Trophoblast cell (in vitro differentiated cells and primary cell): Measurements from ENCODE around the gene MEIS3.

Source experiments
- DNase-seq, 2 donors: peaks; one replicate each; pipeline ENCODE4 v3.0.0-alpha.2; 2016
- H2AFZ ChIP-seq: 2 replicates; pipeline ENCODE4 v1.6.1; 2013; ENCODE audit warnings: low read length, moderate library complexity, mild to moderate bottlenecking; ENCODE audit not compliant: insufficient read depth, poor library complexity
- H2AK5ac ChIP-seq: 2 replicates; pipeline ENCODE4 v1.6.1; 2013; ENCODE audit warnings: mild to moderate bottlenecking, low read length
- H2BK120ac ChIP-seq: 2 replicates; pipeline ENCODE4 v1.6.1; 2013; ENCODE audit warnings: low read length, mild to moderate bottlenecking, moderate library complexity; ENCODE audit not compliant: insufficient read depth, poor library complexity
- H2BK12ac ChIP-seq: 2 replicates; pipeline ENCODE4 v1.6.1; 2013; ENCODE audit warnings: mild to moderate bottlenecking, low read length, moderate library complexity
- H2BK5ac ChIP-seq: 2 replicates; pipeline ENCODE4 v1.6.1; 2013; ENCODE audit warnings: low read length, low read depth, moderate library complexity, mild to moderate bottlenecking; ENCODE audit not compliant: poor library complexity
- H3K14ac ChIP-seq: 2 replicates; pipeline ENCODE4 v1.6.1; 2013; ENCODE audit warnings: mild to moderate bottlenecking, low read length
- H3K18ac ChIP-seq: 2 replicates; pipeline ENCODE4 v1.6.1; 2013; ENCODE audit warnings: mild to moderate bottlenecking, low read length
- H3K23ac ChIP-seq: 2 replicates; pipeline ENCODE4 v1.6.1; 2013; ENCODE audit warnings: low read length
- H3K27ac ChIP-seq: 2 replicates; pipeline ENCODE4 v1.5.1; 2013; ENCODE audit warnings: low read depth, mild to moderate bottlenecking, inconsistent platforms, low read length, moderate library complexity
- H3K27me3 ChIP-seq: 2 replicates; pipeline ENCODE4 v1.6.1; 2013; ENCODE audit warnings: inconsistent platforms, mild to moderate bottlenecking, low read length, moderate library complexity; ENCODE audit not compliant: insufficient read depth
- H3K36me3 ChIP-seq, 2 experiments: 1 replicate in 1 of 2; 2 replicates in 1 of 2; pipeline ENCODE4 v1.6.1; 2013; ENCODE audit warnings: low read length in 2 of 2, mild to moderate bottlenecking in 2 of 2, moderate library complexity in 1 of 2; ENCODE audit not compliant: insufficient read depth in 2 of 2, control insufficient read depth in 1 of 2
- H3K4ac ChIP-seq: 2 replicates; pipeline ENCODE4 v1.6.1; 2013; ENCODE audit warnings: low read depth, mild to moderate bottlenecking, low read length, moderate library complexity
- H3K4me1 ChIP-seq, 2 experiments: 1 replicate in 1 of 2; 2 replicates in 1 of 2; pipeline ENCODE4 v1.6.1; 2013; ENCODE audit warnings: low read length in 2 of 2, mild to moderate bottlenecking in 2 of 2, moderate library complexity in 1 of 2; ENCODE audit not compliant: insufficient read depth in 2 of 2, control insufficient read depth in 1 of 2
- H3K4me2 ChIP-seq: 2 replicates; pipeline ENCODE4 v1.6.1; 2013; ENCODE audit warnings: inconsistent platforms, mild to moderate bottlenecking, low read length, moderate library complexity
- H3K4me3 ChIP-seq: 2 replicates; pipeline ENCODE4 v1.5.1; 2013; ENCODE audit warnings: mild to moderate bottlenecking, low read depth, low read length, inconsistent platforms
- H3K79me1 ChIP-seq: one replicate; pipeline ENCODE4 v1.6.1; 2013; ENCODE audit warnings: low read length
- H3K79me2 ChIP-seq: 2 replicates; pipeline ENCODE4 v1.6.1; 2013; ENCODE audit warnings: low read length, mild to moderate bottlenecking; ENCODE audit not compliant: control insufficient read depth, insufficient read depth, poor library complexity
- H3K9ac ChIP-seq: 2 replicates; pipeline ENCODE4 v1.6.1; 2013; ENCODE audit warnings: mild to moderate bottlenecking, low read length
- H3K9me3 ChIP-seq: 2 replicates; pipeline ENCODE4 v1.6.1; 2013; ENCODE audit warnings: low read depth, mild to moderate bottlenecking, control low read depth, inconsistent platforms, low read length; ENCODE audit not compliant: insufficient read depth
- H4K12ac ChIP-seq: 2 replicates; pipeline ENCODE4 v1.6.1; 2013; ENCODE audit warnings: low read depth, mild to moderate bottlenecking, low read length, moderate library complexity
- H4K8ac ChIP-seq: 2 replicates; pipeline ENCODE4 v1.6.1; 2013; ENCODE audit warnings: low read depth, mild to moderate bottlenecking, low read length, moderate library complexity
- H4K91ac ChIP-seq: one replicate; pipeline ENCODE4 v1.6.1; 2013; ENCODE audit warnings: low read depth, mild to moderate bottlenecking, low read length, moderate library complexity
- WGBS: extraction: QIAGEN DNeasy Blood & Tissue Kit; methylation state at CpG from one replicate; pipeline ENCODE4 v1.1.7; 2013; ENCODE audit warnings: missing lambda C conversion rate; ENCODE audit not compliant: insufficient read length, insufficient coverage; ENCODE audit errors: extremely low coverage; 5-methylcytosine and 5-hydroxymethylcytosine counted together

MEIS3 gene

GRCh38 chr19:47427241-47428176 is 8.2 kb upstream of the MEIS3 start:
- peaks cover 22% of the 10 kb centered on the region for H3K27me3 ChIP-seq
- H3K14ac ChIP-seq, result no peak overlapping the region
- H3K27ac ChIP-seq, result no peak overlapping the region
- no peaks in the 10 kb centered on the region for H3K79me2 ChIP-seq
- peaks cover 2 to 16% of the 10 kb centered on the region in 2 experiments for H3K4me1 ChIP-seq
- H4K91ac ChIP-seq, result no peak overlapping the region
- H4K12ac ChIP-seq, result no peak overlapping the region
- H3K4me2 ChIP-seq, result peak overlapping the region; percentile 25
- no peak overlapping the region for H2BK120ac ChIP-seq
- H2AFZ ChIP-seq, result no peak overlapping the region
- no peak overlapping the region for H3K23ac ChIP-seq
- peak in 1 of 2 donors; percentile 69 for DNase-seq
- H3K4ac ChIP-seq, result no peak overlapping the region
- no peaks in the 10 kb centered on the region for H3K79me1 ChIP-seq
- no peak overlapping the region for H3K18ac ChIP-seq
- no peak overlapping the region for H2BK12ac ChIP-seq
- no CpG with 5 or more reads among the region's 17 CpGs for WGBS
- H3K9ac ChIP-seq, result no peak overlapping the region
- no peaks in the 10 kb centered on the region for H3K9me3 ChIP-seq
- H3K36me3 ChIP-seq, result no peaks in the 10 kb centered on the region
- no peak overlapping the region for H2BK5ac ChIP-seq
- H4K8ac ChIP-seq, result no peak overlapping the region
- H3K4me3 ChIP-seq, result no peak overlapping the region
- no peak overlapping the region for H2AK5ac ChIP-seq

- Histone ChIP-seq H3K23ac (no peak overlapping the region), H3K36me3 (no peaks in the 10 kb centered on the region), H3K9me3 (no peaks in the 10 kb centered on the region), H2BK12ac (no peak overlapping the region), H2BK5ac (no peak overlapping the region), H4K8ac (no peak overlapping the region), H3K79me1 (no peaks in the 10 kb centered on the region), H2AK5ac (no peak overlapping the region), H4K91ac (no peak overlapping the region), H3K9ac (no peak overlapping the region), H3K27me3 (peaks cover 45% of the 10 kb centered on the region), H2AFZ (no peak overlapping the region), H3K27ac (no peak overlapping the region), H3K18ac (no peak overlapping the region), H4K12ac (no peak overlapping the region), H3K14ac (no peak overlapping the region), H3K4me3 (no peak overlapping the region), H3K4me1 (peaks cover 2 to 15% of the 10 kb centered on the region in 2 experiments), H3K4ac (no peak overlapping the region), H2BK120ac (no peak overlapping the region), H3K4me2 (no peak overlapping the region), H3K79me2 (no peaks in the 10 kb centered on the region)
- no peak for DNase-seq
- no CpG with 5 or more reads among the region's 19 CpGs for WGBS
Measured at GRCh38 chr19:47423203-47423882, 4.0 kb upstream of the MEIS3 start.

GRCh38 chr19:47422417-47423163 is 3.3 kb upstream of the MEIS3 start:
- Histone ChIP-seq H3K18ac (no peak overlapping the region), H4K12ac (no peak overlapping the region), H2AK5ac (no peak overlapping the region), H3K79me1 (no peaks in the 10 kb centered on the region), H2BK12ac (no peak overlapping the region), H3K4me3 (no peak overlapping the region), H3K27me3 (peaks cover 53% of the 10 kb centered on the region), H2AFZ (no peak overlapping the region), H2BK120ac (no peak overlapping the region), H3K36me3 (no peaks in the 10 kb centered on the region), H3K4ac (no peak overlapping the region), H2BK5ac (no peak overlapping the region), H3K79me2 (no peaks in the 10 kb centered on the region), H4K91ac (no peak overlapping the region), H3K9me3 (no peaks in the 10 kb centered on the region), H3K27ac (no peak overlapping the region), H3K4me1 (peaks cover 0 to 11% of the 10 kb centered on the region in 2 experiments), H4K8ac (no peak overlapping the region), H3K14ac (no peak overlapping the region), H3K23ac (no peak overlapping the region), H3K9ac (no peak overlapping the region), H3K4me2 (no peak overlapping the region)
- no peak for DNase-seq
- no CpG with 5 or more reads among the region's 1 CpG for WGBS

GRCh38 chr19:47421844-47422395 is 2.6 kb upstream of the MEIS3 start:
- no peak overlapping the region for H3K27ac ChIP-seq
- H3K18ac ChIP-seq, result no peak overlapping the region
- DNase-seq, result no peak
- H3K4ac ChIP-seq, result no peak overlapping the region
- no peak overlapping the region for H2BK120ac ChIP-seq
- WGBS, result no CpG with 5 or more reads among the region's 31 CpGs
- no peak overlapping the region for H2BK5ac ChIP-seq
- peak overlapping the region; percentile 4 for H3K4me2 ChIP-seq
- H3K9me3 ChIP-seq, result no peaks in the 10 kb centered on the region
- H4K91ac ChIP-seq, result no peak overlapping the region
- H2AFZ ChIP-seq, result no peak overlapping the region
- no peaks in the 10 kb centered on the region for H3K79me2 ChIP-seq
- H3K79me1 ChIP-seq, result no peaks in the 10 kb centered on the region
- no peak overlapping the region for H3K4me3 ChIP-seq
- peaks cover 59% of the 10 kb centered on the region for H3K27me3 ChIP-seq
- H4K12ac ChIP-seq, result no peak overlapping the region
- H3K4me1 ChIP-seq, result peaks cover 0 to 11% of the 10 kb centered on the region in 2 experiments
- no peak overlapping the region for H2BK12ac ChIP-seq
- H2AK5ac ChIP-seq, result no peak overlapping the region
- no peak overlapping the region for H3K9ac ChIP-seq
- H3K14ac ChIP-seq, result no peak overlapping the region
- no peak overlapping the region for H3K23ac ChIP-seq
- no peak overlapping the region for H4K8ac ChIP-seq
- H3K36me3 ChIP-seq, result no peaks in the 10 kb centered on the region
